CD4-positive, alpha-beta T cell treated with Interleukin-1 beta for 1 hour (primary cell): ENCODE data around the gene ZDHHC3.
A peak's percentile ranks its signal among the peaks of the same experiment; 100 is the strongest.
"Not testable (repeated sequence)": the region's sequence is repeated elsewhere in the genome, so short reads cannot be mapped to it uniquely, and the experiment has no call there.

Experiments used
- DNase-seq, 2 donors: peaks; one replicate each; pipeline ENCODE4 v3.0.0-alpha.2; 2020 to 2022

ZDHHC3 gene

DNA sequence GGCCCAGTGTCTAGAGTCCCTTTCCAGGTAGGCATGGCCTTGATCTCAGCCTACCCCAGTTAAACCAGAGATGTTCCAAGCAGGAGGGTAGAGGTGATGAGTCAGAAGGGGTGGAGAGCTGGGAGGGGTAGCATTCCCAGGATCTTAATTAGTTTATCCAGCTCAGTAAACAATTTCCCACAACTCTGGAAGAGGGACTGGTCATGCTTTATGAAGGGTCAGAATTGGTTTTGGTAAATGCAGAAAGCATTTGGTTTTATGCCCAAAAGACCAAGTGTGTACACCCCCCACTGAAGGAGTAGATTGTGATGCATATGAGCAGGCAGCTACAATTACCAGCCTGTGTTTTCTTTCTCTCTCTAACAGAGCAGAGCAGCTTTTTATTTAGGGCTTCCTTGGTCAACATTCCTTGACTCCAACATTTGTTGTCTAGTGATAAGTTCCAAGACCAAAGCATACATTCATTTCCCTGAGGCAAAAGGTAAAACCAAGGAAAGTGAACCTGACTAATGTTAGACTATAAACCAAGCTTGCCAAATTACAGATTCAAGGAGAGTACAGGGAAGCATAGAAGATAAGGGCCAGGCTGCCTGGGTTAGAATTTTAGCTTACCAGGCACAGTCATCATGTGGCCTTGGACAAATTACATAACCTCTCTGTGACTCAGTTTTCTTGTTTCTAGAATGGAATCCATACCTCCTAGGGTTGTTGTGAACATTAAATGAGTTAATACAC is 17.7 kb upstream of the ZDHHC3 start:
- no peak for DNase-seq

DNA sequence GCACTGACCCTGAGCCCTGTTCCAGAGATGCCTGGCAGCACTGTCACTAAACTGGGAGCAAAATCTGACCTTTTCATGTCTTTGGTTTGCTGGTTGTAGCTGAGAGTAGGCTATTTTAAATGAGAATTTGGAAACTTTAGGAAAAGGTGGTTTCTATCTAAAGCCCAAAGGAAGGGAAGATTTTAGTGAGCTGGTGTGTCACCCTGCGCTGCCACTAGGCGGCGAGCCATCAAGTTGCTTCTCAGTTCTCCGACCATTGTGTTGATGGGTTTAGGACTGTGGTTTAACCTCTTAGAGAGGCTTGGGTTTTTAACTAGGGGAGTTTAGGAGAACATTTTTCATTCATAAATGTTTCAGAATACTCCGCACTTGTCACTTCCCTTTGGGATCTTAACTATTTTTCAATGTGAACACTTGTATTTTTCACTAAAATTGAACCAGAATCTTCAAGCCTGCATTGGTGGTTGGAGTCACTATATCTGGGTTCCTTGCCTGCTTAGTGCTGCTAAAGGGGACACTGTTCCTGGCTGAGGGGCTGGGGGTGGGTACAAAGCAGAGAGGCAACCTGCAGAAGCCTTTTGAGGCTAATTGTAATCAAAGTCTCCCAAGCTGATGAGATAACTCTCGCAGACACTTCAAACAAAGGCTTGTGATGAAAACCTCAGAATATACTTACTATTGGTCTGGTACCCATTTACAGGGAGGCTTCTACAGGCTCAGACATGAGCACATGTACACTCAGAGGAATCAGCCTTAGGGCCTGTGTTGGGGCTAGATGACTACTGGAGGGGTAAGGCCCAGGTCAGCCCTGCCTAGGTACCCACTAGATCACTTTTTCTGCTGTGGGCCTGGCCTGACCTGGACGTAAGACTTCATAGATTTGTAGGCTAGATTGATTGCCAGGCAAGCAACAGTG is 16.8 kb upstream of the ZDHHC3 start:
- peak in 1 of 2 donors; percentile 27 for DNase-seq

DNA sequence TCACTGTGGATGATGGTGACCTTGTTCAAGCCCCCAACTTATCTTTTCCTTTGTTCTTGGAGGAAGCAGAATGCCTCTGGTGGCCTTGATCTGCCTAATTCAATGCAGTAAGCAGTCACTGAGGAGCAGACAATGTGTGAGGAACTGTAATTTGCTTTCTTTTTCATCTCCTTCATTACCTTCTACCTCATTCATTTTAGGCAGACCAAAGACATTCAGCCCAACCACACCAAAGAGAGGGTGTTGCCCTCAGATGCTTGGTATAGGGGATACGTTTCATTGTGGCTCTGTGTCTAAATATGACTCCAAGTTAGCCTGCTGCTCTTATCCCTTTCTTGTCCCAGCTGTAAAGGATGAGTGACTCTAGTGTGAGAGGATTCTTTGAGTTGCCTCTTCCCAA is 15.4 kb upstream of the ZDHHC3 start:
- no peak for DNase-seq

DNA sequence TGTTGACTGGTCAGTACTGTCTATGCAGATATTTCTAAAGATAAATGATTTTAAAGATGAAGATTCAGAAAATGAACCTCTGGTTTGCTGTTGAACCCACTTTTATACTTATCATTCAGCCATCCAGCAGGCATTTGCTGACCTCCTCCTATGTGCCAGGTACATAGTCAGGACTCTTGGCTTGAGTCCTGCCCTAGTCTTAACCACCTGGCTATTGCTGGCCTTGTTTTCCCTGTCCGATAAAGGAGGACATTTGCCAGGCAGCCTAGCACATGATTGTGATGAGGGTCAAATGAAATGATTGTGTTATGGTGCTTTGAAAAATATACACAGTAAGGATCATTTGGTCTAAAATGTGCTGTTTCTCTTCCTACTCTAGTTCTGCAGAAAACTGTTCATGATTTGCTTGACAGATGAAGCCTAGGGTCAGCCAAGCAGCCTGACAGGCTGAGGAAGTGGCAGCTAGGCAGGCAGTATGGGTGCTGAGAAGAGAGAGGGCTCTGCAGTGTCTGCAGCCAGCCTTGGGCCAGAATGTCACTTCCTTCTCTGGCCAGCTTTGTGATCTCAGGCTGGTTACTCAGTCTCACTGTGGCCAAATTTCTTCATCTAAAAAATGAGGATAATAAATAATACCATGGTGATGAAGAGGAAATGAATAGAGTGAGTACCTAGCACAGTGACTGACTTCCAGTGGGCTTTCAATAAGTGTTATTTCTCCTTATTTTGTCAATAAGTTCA is 13.8 kb upstream of the ZDHHC3 start:
- no peak for DNase-seq

DNA sequence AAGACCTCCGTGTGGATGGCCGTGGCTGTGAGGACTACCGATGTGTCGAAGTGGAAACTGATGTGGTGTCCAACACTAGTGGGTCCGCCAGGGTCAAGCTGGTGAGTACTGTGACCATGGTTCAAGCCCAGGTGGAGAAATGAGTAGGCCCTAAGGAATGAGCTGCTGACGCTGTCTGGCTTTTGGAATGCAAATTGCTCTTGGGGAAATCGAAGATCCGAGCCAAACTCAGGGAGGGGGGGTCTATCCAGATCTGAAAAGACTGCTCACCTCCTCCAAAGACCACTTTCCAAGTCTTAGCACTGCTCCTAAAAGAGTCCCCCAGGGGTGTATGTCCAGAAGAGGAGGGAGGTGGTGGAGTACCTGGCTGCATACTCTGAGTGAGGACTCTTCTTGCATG is 13.2 kb upstream of the ZDHHC3 start:
- no peak for DNase-seq

DNA sequence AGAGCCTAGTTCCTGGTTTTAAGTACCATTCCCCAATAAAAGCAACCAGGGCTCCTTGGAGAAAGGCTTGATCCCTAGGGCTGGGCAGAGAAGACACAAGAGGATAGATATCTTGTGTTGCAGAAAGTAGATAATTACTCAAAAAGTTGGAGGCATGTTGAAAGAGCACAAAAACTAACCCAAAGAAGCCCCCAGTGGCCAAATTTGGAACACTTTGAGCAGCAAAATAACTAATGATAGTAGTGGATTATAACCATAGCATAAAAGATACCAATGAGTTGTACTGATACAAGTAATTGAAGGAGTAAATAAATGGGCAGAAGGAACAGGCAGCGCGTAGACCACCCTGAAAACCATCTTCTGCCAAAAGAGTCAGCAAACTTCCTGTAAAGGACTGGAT is 12.1 kb upstream of the ZDHHC3 start:
- DNase-seq, result no peak

DNA sequence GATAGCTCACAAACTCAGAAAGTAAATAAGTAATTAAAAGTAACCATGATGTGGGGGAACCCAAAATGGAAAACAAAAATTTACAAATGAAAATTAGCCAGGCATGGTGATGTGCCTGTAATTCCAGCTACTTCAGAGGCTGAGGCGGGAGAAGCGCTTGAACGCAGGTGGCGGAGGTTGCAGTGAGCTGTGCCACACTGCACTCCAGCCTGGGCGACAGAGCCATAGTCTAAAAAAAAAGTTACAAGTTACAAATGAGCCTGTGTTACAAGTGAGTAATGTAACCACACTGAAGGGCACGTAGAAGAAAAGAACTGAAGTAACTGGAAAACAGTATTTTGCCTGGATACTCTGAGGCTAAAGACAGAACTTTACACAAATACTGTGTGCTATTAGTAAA is 11.4 kb upstream of the ZDHHC3 start:
- DNase-seq, result no peak

DNA sequence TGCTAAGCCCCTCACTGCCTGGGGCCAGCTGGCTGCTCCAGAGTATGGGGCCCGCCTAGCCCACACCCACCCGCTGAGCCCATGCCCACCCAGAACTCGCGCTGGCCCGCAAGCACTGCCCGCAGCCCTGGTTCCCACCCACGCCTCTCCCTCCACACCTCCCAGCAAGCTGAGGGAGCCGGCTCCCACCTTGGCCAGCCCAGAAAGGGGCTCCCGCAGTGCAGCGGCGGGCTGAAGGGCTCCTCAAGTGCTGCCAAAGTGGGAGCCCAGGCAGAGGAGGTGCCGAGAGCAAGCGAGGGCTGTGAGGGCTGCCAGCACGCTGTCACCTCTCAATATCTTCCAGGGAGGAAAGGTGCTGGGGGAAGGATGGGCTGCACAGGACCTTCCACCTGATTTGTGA is 10.4 kb upstream of the ZDHHC3 start:
- DNase-seq, result not testable (repeated sequence)

DNA sequence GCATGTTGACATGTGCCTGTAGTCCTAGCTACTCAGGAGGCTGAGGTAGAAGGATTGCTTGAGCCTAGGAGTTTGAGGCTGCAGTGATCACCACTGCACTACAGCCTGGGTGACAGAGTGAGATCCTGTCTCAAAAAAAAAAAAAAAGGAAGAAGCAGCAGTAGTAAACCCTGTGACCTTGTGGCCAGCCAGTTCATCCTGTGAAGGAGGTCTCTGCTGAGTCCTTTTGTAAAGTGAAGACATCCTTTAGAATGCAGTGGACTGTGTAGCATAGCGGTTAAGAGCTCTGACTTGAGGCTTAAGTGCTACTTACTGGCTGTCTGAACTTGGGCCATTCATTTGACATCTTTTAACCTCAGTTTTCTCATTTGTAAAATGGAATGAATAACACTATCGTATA is 8.4 kb upstream of the ZDHHC3 start:
- DNase-seq, result peak in 1 of 2 donors; percentile 5

DNA sequence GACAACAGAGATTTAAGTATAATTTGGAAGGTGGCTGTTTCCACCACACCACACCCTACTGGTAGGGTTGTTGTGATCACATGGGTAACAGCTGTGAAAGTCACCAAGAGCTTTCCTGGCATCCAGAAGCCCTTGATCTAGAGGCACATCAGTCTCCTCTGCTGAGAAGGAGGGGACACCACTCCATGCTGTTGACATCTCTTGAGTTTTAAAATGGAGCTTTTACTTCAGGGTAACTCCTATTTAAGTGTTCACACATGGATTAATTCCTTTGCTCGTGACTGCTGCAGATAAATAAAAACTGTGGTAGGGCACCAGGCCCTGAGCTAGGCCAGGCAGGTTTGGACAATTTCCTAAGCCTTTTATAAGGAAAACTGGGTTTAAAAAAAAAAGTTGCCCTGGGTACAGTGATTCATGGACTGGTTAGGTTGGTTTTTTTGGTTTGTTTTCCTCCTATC is 7.5 kb upstream of the ZDHHC3 start:
- no peak for DNase-seq

DNA sequence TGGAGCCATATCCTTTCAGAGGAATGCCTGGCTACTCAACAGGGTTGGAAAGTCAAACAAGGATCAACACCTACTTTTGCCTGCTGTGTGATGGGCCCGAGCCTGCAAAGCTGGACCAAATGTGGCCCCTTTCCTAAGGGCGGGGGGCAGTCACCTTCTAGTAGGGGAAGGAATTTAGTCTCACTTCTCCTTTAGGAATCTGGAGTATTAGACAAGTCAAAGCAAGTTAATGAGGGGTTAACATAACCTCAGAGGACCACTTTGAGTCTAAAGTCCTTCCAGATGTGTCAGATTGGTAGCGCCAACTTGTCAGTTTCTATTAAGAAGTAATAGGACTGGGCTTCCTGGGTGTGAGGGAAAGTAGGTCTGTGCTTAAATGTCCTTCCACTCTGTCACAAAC is 6.8 kb upstream of the ZDHHC3 start:
- no peak for DNase-seq

DNA sequence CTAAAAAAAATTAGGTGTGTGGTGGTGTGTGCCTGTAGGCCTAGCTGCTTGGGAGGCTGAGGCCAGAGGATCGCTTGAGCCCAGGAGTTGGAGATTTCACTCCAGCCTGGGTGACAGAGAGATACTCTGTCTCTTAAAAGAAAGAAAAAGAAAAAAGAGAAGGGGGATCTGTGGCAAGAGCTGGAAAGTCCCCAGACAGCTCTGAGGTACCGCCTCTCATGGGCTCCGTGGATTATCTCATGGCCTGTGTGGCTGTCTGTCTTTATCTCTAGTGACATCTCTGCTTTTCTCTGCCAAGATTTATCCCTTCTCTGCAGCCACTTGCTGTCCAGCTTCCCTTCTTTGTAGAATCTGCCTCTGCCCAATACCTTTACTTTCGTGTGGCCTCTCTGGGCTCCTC is 5.8 kb upstream of the ZDHHC3 start:
- no peak for DNase-seq

DNA sequence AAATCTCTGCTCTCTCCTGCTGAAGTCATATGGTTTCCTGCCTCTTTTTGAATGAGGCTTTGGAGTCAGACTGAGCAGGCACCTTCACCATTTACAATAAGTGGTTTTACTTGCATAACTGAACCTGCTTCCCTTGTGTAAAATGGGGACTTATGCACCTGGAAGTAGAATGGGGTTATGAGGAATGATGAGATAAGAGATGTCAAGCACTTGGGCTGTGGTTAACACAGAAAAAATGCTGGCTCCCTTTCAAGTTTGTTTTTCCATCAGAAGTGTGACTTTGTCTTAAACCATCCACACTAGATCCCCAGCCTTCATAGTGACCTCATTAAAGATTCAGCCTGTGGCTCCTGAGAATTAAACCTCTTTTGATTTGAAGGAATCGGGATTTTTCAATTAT is 5.2 kb upstream of the ZDHHC3 start:
- no peak for DNase-seq

DNA sequence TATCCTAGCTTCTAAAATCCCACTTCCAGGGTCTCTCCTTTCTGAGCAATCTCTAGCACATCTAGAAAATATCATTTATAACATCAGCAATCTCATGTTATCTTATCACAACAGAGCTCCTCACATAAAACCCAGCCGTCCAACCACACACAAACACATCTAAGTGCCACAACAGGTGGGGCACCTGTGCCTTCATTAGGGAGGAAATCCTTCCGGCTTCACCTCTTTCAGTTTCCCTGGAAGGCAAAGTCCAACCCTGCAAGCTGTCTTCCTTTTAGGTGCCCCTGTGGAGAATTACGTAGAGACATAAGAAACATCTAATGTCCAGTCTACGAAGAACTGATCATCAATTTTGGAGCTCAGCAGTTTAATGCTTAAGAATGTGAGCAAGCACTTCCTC is 1.6 kb downstream of the ZDHHC3 start:
- DNase-seq, result no peak

DNA sequence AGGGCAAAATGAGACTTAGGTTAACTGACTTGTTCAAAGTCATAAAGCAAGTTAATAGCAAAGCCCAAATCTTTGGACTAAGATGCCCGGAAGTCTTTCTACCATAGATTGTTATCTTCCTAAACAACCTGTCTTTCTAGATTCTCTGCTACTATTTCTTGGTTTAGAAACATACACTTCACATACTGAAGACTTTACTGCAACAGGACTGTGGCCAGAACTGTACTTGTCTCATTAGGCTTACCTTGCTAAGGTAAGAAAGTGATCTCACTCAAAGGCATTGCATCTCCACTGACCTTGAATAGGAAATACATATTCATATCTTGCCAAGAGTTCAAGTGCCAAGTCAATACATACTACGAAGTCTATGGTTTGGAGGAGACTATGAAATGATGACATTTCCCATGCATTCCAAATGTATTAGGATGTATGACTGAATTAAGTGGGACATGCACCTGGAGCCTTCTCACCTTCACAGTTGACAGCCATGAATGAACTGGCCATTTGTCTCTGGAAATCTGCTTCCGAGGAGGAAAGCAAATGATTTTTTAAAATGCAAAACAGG is 5.0 kb downstream of the ZDHHC3 start:
- no peak for DNase-seq

DNA sequence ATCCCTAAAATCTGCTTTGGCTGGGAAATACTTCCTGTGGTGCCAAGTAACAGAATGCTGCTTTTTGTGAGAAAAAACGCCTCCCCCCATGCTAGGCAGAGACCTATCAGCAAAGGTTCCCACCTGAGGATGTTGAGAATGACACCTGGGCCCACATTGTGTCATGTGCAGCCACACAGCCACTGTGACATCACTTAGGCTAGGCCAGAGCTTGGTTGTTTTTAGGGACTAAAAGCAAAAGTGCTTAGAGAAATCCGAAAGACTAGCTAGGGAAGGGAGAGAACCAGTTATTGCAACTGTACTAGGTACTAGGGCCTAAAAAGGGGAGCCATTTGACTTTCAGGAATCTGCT is 6.2 kb downstream of the ZDHHC3 start:
- DNase-seq, result no peak

DNA sequence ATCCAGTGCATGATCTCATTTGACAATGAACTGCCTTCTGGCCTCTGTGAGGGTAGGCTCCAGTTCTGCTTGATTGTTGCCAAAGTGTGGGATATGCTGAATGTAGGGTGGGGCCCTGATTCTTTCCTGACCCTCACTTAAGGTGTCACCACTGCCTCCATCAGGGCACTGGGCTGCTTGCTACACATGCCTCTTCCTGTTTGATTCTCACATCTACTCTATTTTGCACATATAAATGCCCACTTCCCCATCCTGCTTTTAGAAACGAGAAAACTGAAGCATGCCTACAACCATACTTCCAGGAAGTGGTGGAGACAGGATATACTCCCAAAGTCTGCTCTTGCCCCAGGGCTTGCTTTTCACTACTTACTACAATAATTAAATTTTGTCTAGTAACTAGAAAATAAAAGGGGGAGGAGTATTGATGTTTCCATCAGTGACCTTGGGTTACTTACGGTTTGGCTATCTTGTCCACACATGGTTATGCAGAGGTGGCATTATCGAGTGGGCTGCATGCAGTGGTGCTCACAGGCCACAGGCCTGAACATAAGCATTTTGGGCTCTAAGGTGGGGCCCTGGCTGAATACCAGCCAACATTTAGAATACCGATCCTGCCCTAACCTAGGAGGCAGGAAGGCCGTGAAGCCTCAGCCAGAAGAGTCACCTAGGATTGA is 6.7 kb downstream of the ZDHHC3 start:
- peak; percentile 5 to 13 for DNase-seq

DNA sequence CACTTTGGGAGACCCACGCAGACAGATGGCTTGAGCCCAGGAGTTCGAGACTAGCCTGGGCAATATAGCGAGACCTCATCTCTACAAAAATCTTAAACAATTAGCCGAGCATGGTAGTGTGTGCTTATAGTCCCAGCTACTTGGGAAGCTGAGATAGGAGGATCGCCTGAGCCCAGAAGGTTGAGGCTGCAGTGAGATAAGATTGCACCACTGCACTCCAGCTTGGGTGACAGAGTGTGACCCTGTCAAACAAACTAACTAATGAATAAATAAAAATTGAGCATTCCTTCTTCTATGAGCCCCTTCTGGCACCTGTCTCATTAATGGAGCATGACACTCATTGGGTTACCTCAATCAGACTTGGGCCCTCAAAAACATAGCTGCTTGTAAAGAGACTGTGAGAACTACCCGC is 7.5 kb downstream of the ZDHHC3 start:
- DNase-seq, result no peak

DNA sequence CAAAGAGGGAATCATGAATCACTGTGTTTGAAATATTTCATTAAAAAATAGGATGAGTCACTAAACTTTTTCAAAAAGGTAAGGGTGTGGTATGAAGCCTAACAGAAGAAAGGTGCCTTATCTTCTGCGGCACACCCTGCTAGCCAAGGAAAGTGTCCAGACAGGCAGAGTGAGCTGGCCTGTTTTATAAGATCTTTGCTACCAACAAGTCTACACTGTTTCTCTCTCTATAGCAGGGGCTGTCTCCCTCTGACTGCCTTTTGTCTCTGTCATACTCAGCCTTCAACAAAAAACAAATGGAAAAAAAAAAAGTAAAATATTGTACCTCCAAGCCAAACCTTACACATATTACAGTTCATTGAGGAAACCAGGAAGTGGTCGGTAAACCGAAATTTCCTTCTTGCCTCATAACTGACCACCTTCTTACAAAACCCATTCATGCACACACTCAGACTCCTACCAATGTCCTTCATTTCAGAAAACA is 9.1 kb downstream of the ZDHHC3 start:
- no peak for DNase-seq

DNA sequence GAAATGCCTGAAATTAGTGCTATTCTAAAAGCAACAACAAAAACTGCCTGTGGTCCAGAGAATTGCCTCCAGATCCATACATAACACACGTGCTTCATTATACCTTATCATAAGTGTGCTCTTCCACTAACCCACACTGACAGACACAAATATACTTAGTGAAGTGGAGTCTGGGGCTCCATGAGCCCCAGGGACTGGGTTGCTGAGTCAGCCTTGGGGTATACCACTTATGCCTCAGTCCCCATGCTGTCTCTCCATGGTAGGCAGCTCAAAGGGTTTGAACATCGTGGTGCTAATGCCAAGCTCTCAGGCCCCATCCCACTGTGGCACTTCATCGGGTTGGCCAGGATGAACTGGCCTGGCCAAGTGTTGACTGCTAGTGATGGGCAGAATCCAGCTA is 10.8 kb downstream of the ZDHHC3 start:
- DNase-seq, result no peak

DNA sequence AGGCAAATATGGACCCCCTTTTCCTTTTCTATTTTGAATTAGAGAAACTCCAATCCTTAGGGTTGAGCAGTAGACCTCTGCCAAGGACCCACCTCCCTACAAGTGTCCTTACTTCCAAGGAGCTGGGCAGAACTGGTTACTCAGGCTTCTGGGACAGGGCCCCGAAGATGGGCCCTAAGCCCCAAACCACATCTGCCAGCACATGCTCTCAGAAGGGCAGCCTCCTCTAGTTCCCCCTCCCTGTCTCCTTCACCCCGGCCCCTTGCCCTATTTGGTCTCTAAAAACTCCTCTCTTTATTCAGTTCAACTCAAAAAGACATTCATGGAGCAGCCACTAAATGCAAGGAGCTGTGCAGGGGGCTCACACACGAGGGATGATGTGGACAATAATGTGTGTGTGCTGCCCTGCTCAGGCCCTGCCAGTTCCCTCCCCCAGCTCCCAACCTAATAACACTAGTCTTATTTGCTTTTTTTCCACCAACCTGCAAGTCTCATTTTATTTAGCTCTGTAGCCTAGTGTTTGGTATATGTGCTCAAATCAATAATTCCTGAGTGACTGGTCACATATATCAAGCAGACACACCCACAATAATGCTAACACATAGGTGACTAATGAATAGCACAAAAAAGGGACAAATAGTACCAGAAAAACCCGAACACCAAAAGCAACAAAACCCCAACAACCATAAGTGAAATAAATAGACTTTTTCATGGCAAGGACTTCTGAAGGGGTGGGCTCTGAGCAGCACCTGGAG is 12.2 kb downstream of the ZDHHC3 start:
- DNase-seq, result no peak
